Muscle layer of colon (tissue), 2 donors: ENCODE data around the gene NPAS2.

ENCODE experiments used
- H3K27ac ChIP-seq: one replicate; pipeline ENCODE4 v1.7.0; 2013; ENCODE audit warnings: low read depth, mild to moderate bottlenecking, low read length, moderate library complexity
- H3K27me3 ChIP-seq, 2 donors: one replicate each; pipeline ENCODE4 v1.7.0; 2013; ENCODE audit warnings: low read length in 2 of 2, mild to moderate bottlenecking in 2 of 2; ENCODE audit not compliant: insufficient read depth in 2 of 2, control insufficient read depth in 1 of 2
- H3K36me3 ChIP-seq: one replicate; pipeline ENCODE4 v1.7.0; 2013; ENCODE audit warnings: mild to moderate bottlenecking, low read length; ENCODE audit not compliant: insufficient read depth
- H3K4me1 ChIP-seq: one replicate; pipeline ENCODE4 v1.7.0; 2013; ENCODE audit warnings: mild to moderate bottlenecking, low read length; ENCODE audit not compliant: insufficient read depth
- H3K4me3 ChIP-seq, 2 donors: one replicate each; pipeline ENCODE4 v1.7.0; 2013; ENCODE audit warnings: low read length in 2 of 2, low read depth in 1 of 2, mild to moderate bottlenecking in 1 of 2, moderate library complexity in 1 of 2
- H3K9ac ChIP-seq: one replicate; pipeline ENCODE4 v1.7.0; 2013; ENCODE audit warnings: low read length
- H3K9me3 ChIP-seq: one replicate; pipeline ENCODE4 v1.7.0; 2013; ENCODE audit warnings: mild to moderate bottlenecking, low read length
- donor health status: abdominal sarcoma.
- donor health status: Adenocarcinoma of cecum.

NPAS2 gene

GRCh38 chr2:100844514-100844913 lies 24.6 kb downstream of the NPAS2 start:
- Histone ChIP-seq H3K36me3 (no peaks in the 10 kb centered on the region), H3K27me3 (no peaks in the 10 kb centered on the region), H3K4me3 (no peak overlapping the region), H3K27ac (no peak overlapping the region), H3K9me3 (no peaks in the 10 kb centered on the region), H3K4me1 (peaks cover 8% of the 10 kb centered on the region), H3K9ac (no peak overlapping the region)

- Histone ChIP-seq H3K9me3 (no peaks in the 10 kb centered on the region), H3K4me3 (no peak overlapping the region), H3K27ac (no peak overlapping the region), H3K36me3 (no peaks in the 10 kb centered on the region), H3K9ac (no peak overlapping the region), H3K27me3 (no peaks in the 10 kb centered on the region), H3K4me1 (peaks cover 8% of the 10 kb centered on the region)
These were observed 25.4 kb downstream of the NPAS2 start for GRCh38 chr2:100845141-100845991.

GRCh38 chr2:100846716-100847115 lies 26.8 kb downstream of the NPAS2 start:
- Histone ChIP-seq H3K9me3 (no peaks in the 10 kb centered on the region), H3K27ac (no peak overlapping the region), H3K27me3 (no peaks in the 10 kb centered on the region), H3K9ac (no peak overlapping the region), H3K4me3 (no peak overlapping the region), H3K4me1 (peaks cover 8% of the 10 kb centered on the region), H3K36me3 (no peaks in the 10 kb centered on the region)

- Histone ChIP-seq H3K27me3 (no peaks in the 10 kb centered on the region), H3K4me1 (no peaks in the 10 kb centered on the region)
These were observed 32.5 kb downstream of the NPAS2 start for GRCh38 chr2:100852447-100852846.

GRCh38 chr2:100852999-100853908 lies 33.3 kb downstream of the NPAS2 start:
- Histone ChIP-seq H3K9me3 (no peaks in the 10 kb centered on the region), H3K4me3 (no peak overlapping the region), H3K9ac (no peak overlapping the region), H3K27ac (no peak overlapping the region), H3K4me1 (no peaks in the 10 kb centered on the region), H3K27me3 (no peaks in the 10 kb centered on the region), H3K36me3 (no peaks in the 10 kb centered on the region)

More at GRCh38 chr2:100852447-100852846, 32.5 kb downstream of the NPAS2 start:
- Histone ChIP-seq H3K27ac (no peak overlapping the region), H3K9ac (no peak overlapping the region), H3K36me3 (no peaks in the 10 kb centered on the region), H3K9me3 (no peaks in the 10 kb centered on the region), H3K4me3 (no peak overlapping the region)

- no peaks in the 10 kb centered on the region for H3K27me3 ChIP-seq
- no peak overlapping the region for H3K27ac ChIP-seq
- no peaks in the 10 kb centered on the region for H3K9me3 ChIP-seq
- H3K4me3 ChIP-seq, result no peak overlapping the region
- no peaks in the 10 kb centered on the region for H3K36me3 ChIP-seq
- H3K4me1 ChIP-seq, result no peaks in the 10 kb centered on the region
- H3K9ac ChIP-seq, result no peak overlapping the region
These were observed 34.2 kb downstream of the NPAS2 start for GRCh38 chr2:100853909-100854810.

- no peaks in the 10 kb centered on the region for H3K27me3 ChIP-seq
- no peaks in the 10 kb centered on the region for H3K36me3 ChIP-seq
- no peaks in the 10 kb centered on the region for H3K4me1 ChIP-seq
- H3K9ac ChIP-seq, result no peak overlapping the region
- H3K9me3 ChIP-seq, result no peaks in the 10 kb centered on the region
- no peak overlapping the region for H3K4me3 ChIP-seq
- no peak overlapping the region for H3K27ac ChIP-seq
These were observed 35.1 kb downstream of the NPAS2 start for GRCh38 chr2:100855084-100855483.

- H3K27ac ChIP-seq, result no peak overlapping the region
- H3K36me3 ChIP-seq, result no peaks in the 10 kb centered on the region
- no peaks in the 10 kb centered on the region for H3K9me3 ChIP-seq
- H3K9ac ChIP-seq, result no peak overlapping the region
- H3K4me3 ChIP-seq, result no peak overlapping the region
- H3K27me3 ChIP-seq, result no peaks in the 10 kb centered on the region
- H3K4me1 ChIP-seq, result no peaks in the 10 kb centered on the region
These were observed 35.7 kb downstream of the NPAS2 start for GRCh38 chr2:100855606-100856005.

- no peaks in the 10 kb centered on the region for H3K9me3 ChIP-seq
- H3K4me1 ChIP-seq, result no peaks in the 10 kb centered on the region
- H3K36me3 ChIP-seq, result no peaks in the 10 kb centered on the region
- H3K9ac ChIP-seq, result no peak overlapping the region
- no peak overlapping the region for H3K27ac ChIP-seq
- no peaks in the 10 kb centered on the region for H3K27me3 ChIP-seq
- no peak overlapping the region for H3K4me3 ChIP-seq
These were observed 36.8 kb downstream of the NPAS2 start for GRCh38 chr2:100856732-100857131.

GRCh38 chr2:100857341-100857740 lies 37.4 kb downstream of the NPAS2 start:
- Histone ChIP-seq H3K27me3 (no peaks in the 10 kb centered on the region), H3K9me3 (no peaks in the 10 kb centered on the region), H3K36me3 (no peaks in the 10 kb centered on the region), H3K27ac (no peak overlapping the region), H3K4me3 (no peak overlapping the region), H3K9ac (no peak overlapping the region), H3K4me1 (no peaks in the 10 kb centered on the region)

- no peaks in the 10 kb centered on the region for H3K9me3 ChIP-seq
- H3K36me3 ChIP-seq, result no peaks in the 10 kb centered on the region
- no peaks in the 10 kb centered on the region for H3K27me3 ChIP-seq
- H3K4me1 ChIP-seq, result no peaks in the 10 kb centered on the region
- no peak overlapping the region for H3K4me3 ChIP-seq
- no peak overlapping the region for H3K9ac ChIP-seq
- no peak overlapping the region for H3K27ac ChIP-seq
These were observed 38.0 kb downstream of the NPAS2 start for GRCh38 chr2:100857915-100858314.
